HepG2 (cell line): ENCODE results near the gene CHST3. TPM values are rescaled to one million over a fixed set of nuclear protein-coding genes. Genes with fewer than 3 reads are reported as not detected.

Experiments
- ATAC-seq: fragments of 200-7000 bp; cut with Tn5 transposase; 3 replicates; pipeline ENCODE4 v1.9.1; 2020; ENCODE audit warnings: mild to moderate bottlenecking, moderate library complexity
- BruUV-seq: library from RNA; stranded (reverse); fragments of 400-500 nt; replicated peaks from 2 replicates; lab custom pipeline; 2021; lab: Mats Ljungman, UMichigan
- CTCF ChIA-PET: fragments of 300-600 bp; formaldehyde crosslinking; extraction: SDS; loops from one replicate; lab custom pipeline; 2021; ENCODE audit warnings: low total read pairs, inconsistent platforms, low intra/inter-chr PET ratio; lab: Yijun Ruan, JAX
- POLR2A ChIA-PET: fragments of 350-600 bp; sonication (Branson Sonifier 250); formaldehyde crosslinking; loops from one replicate; lab custom pipeline; 2020; ENCODE audit warnings: antibody characterized with exemption, inconsistent platforms; lab: Yijun Ruan, JAX
- DNase-seq: peaks from one replicate; pipeline ENCODE4 v3.0.0-alpha.2; 2015; ENCODE audit warnings: low spot score
- FAIRE-seq: peaks from 3 replicates; lab custom pipeline; 2011; peaks lifted over from hg19 to GRCh38; lab: Jason Lieb, UNC
- H2AFZ ChIP-seq: one replicate; pipeline ENCODE4 v1.6.1; 2011; ENCODE audit warnings: low read length, inconsistent platforms
- H3K27ac ChIP-seq: fragments of 300-600 bp; 3 replicates; pipeline ENCODE4 v1.8.0; 2011; ENCODE audit warnings: mixed run types, mild to moderate bottlenecking, mixed read lengths, low read length, inconsistent platforms; ENCODE audit not compliant: insufficient read depth; ENCODE audit errors: extremely low read length
- H3K27me3 ChIP-seq, 2 experiments: fragments of 200-600 bp in 1 of 2; 2 replicates in 1 of 2; 3 replicates in 1 of 2; pipeline versions ENCODE4 v1.6.0 to v1.8.0; 2011; ENCODE audit warnings: low read length in 2 of 2, mild to moderate bottlenecking in 2 of 2, moderate library complexity in 2 of 2, inconsistent platforms in 1 of 2; ENCODE audit not compliant: insufficient read depth in 2 of 2, control insufficient read depth in 1 of 2
- H3K36me3 ChIP-seq, 2 experiments: fragments of 200-600 bp in 1 of 2; replicated peaks in 1 of 2; 2 replicates in 1 of 2; 3 replicates in 1 of 2; pipeline versions ENCODE4 v1.5.1 to v1.8.0; 2011; ENCODE audit warnings: low read length in 2 of 2, inconsistent platforms in 1 of 2; ENCODE audit not compliant: insufficient read depth in 2 of 2, control insufficient read depth in 1 of 2
- H3K4me1 ChIP-seq: 2 replicates; pipeline ENCODE4 v1.5.1; 2012; ENCODE audit warnings: low read length, inconsistent platforms; ENCODE audit not compliant: insufficient read depth
- H3K4me2 ChIP-seq: 2 replicates; pipeline ENCODE4 v1.6.0; 2011; ENCODE audit warnings: low read depth, low read length, inconsistent platforms
- H3K4me3 ChIP-seq, 3 experiments: fragments of 200-600 bp in 1 of 3; sonication (generic), shearing (Covaris generic) in 1 of 3; replicated peaks in 1 of 3; 2 replicates each; pipeline ENCODE4 v1.5.1; 2011 to 2016; ENCODE audit warnings: low read length in 3 of 3, inconsistent platforms in 2 of 3, low read depth in 2 of 3, mild to moderate bottlenecking in 2 of 3, control low read depth in 1 of 3, mixed read lengths in 1 of 3; ENCODE audit not compliant: insufficient read depth in 1 of 3
- H3K79me2 ChIP-seq: one replicate; pipeline ENCODE4 v1.6.1; 2011; ENCODE audit warnings: low read length, inconsistent platforms; ENCODE audit not compliant: insufficient read depth
- H3K9ac ChIP-seq: 2 replicates; pipeline ENCODE4 v1.6.0; 2011; ENCODE audit warnings: mild to moderate bottlenecking, low read depth, low read length, inconsistent platforms; ENCODE audit not compliant: insufficient read depth
- H3K9me3 ChIP-seq: 2 replicates; pipeline ENCODE4 v1.5.1; 2012; ENCODE audit warnings: mild to moderate bottlenecking, low read length
- H4K20me1 ChIP-seq: 2 replicates; pipeline ENCODE4 v1.6.0; 2011; ENCODE audit warnings: inconsistent platforms, mild to moderate bottlenecking, low read length, moderate library complexity; ENCODE audit not compliant: insufficient read depth
- HNRNPH1 ChIP-seq: fragments of 200-400 bp; formaldehyde crosslinking; optimal IDR thresholded peaks from 2 replicates; pipeline ENCODE3; 2017; ENCODE audit warnings: mild to moderate bottlenecking, low read depth, low read length
- TIGD3 ChIP-seq: sonication (generic); formaldehyde crosslinking; IDR thresholded peaks from 2 replicates; pipeline ENCODE4 v1.5.1; 2020; ENCODE audit warnings: mild to moderate bottlenecking, missing genetic modification reagents, borderline replicate concordance
- ZMYM4 ChIP-seq: sonication (generic); formaldehyde crosslinking; IDR thresholded peaks from 2 replicates; pipeline ENCODE4 v1.8.1; 2023; ENCODE audit warnings: mild to moderate bottlenecking, missing genetic modification reagents
- ZNF274 ChIP-seq: sonication (generic); formaldehyde crosslinking; IDR thresholded peaks from 2 replicates; pipeline ENCODE4 v1.5.1; 2020; ENCODE audit warnings: mild to moderate bottlenecking, missing genetic modification reagents
- ZNF572 ChIP-seq: sonication (generic); formaldehyde crosslinking; IDR thresholded peaks from 2 replicates; pipeline ENCODE4 v1.5.1; 2020; ENCODE audit warnings: mild to moderate bottlenecking, missing genetic modification reagents
- WGBS: methylation state at CpG from one replicate; pipeline ENCODE4 v1.1.6; 2017; ENCODE audit warnings: low lambda C conversion rate; 5-methylcytosine and 5-hydroxymethylcytosine counted together
- in situ Hi-C: cut with HindIII; loops from 2 replicates; pipeline ENCODE4 v1.10.0; 2017; ENCODE audit warnings: low pct_unique_long_range_greater_than_20kb; ENCODE audit not compliant: extremely low pct_ligation_motif_present
- intact Hi-C: fragments of 100-400 bp; cut with micrococcal nuclease; formaldehyde crosslinking; loops from one replicate; pipeline ENCODE4 v1.10.0; 2022; ENCODE audit not compliant: unreplicated experiment
- polyA plus RNA-seq, 8 experiments: library from polyadenylated mRNA; depleted of rRNA in 3 of 8; stranded (reverse) in 7 of 8; unstranded in 1 of 8; fragments of >200 nt; fragmentation: Illumina TruSeq in 4 of 8; extraction: Trizol in 4 of 8; gene quantifications; 2 replicates each; pipeline versions ENCODE4 v1.2.1 to v1.2.3, GENCODE V29; 2011 to 2016; ENCODE audit warnings: low read depth in 4 of 8, missing spikeins in 1 of 8, mixed read lengths in 1 of 8; ENCODE audit not compliant: insufficient read depth in 1 of 8
- total RNA-seq, 5 experiments: library from RNA; depleted of rRNA; stranded (reverse); fragments of >200 nt; fragmentation: Illumina TruSeq; extraction: Trizol; gene quantifications; 2 replicates each; pipeline ENCODE4 v1.2.3, GENCODE V29; 2016; ENCODE audit warnings: low read depth in 1 of 5

CHST3 gene
- total and polyA plus RNA-seq, 2 of the 13 experiments (the other 11 are each of a cell fraction or from before 2014, with no cell fraction given) = 7.2 to 18.7 TPM

DNA sequence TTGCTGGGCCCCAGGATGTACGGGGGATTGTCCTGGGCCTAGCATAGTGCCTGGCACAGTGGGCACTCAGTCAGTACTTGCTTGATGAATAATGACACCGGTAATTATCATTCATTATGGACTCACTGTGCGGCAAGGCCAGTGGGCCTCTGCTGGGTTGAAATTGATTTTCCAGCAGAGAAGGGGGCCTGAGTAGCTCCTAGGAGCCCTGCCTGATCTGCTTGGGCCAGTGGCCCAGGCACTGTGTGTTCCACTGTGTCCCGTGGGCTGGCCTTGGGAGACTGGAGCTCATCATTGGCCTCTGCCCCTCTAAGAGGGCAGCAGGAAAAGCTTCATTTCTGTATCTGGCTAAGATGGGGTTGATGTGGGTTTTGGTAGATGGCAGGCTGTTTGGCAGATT is 1.4 kb downstream of the CHST3 start:
- 0% methylated on average over 3 of the region's 4 CpGs for whole genome bisulfite sequencing
- Histone ChIP-seq H3K4me3 (peak overlapping the region; percentile 78 to 95 (median 89)), H3K4me2 (peak overlapping the region; percentile 96), H3K9ac (peak overlapping the region; percentile 85), H3K36me3 (peaks cover 0 to 1% of the 10 kb centered on the region in 2 experiments; a peak in 1 of 5 replicates), H4K20me1 (no peaks in the 10 kb centered on the region; the same call in 1 of the 2 replicates), H3K79me2 (peaks cover 62% of the 10 kb centered on the region), H2AFZ (no peak overlapping the region), H3K4me1 (peaks cover 68% of the 10 kb centered on the region), H3K27ac (peak overlapping the region; percentile 86), H3K9me3 (no peaks in the 10 kb centered on the region), H3K27me3 (peaks cover 0 to 4% of the 10 kb centered on the region in 2 experiments; a peak in 1 of 5 replicates)
- intact Hi-C loops (loop anchor here (2.0 kb wide), 1 partner anchor 15 kb away; no protein-coding TSS in a partner anchor), in situ Hi-C loops (loop anchor here (5.0 to 10.0 kb wide), 2 partner anchors 82 to 369 kb away; no protein-coding TSS in a partner anchor)
- TF ChIP-seq ZNF572 (0 out of 2 replicates have a peak, but pooled peaks have one; percentile 8), ZMYM4 (0 out of 2 replicates have a peak, but pooled peaks have one; percentile 4), ZNF274 (CRISPR knock-in tag) (no peak), TIGD3 (CRISPR knock-in tag) (peak; percentile 0; the same call in 1 of the 2 replicates), HNRNPH1 (no peak)
- ATAC-seq = no peak
- no peak for DNase-seq
- POLR2A ChIA-PET = interaction anchor here (0.6 to 3.2 kb wide), 5 partner anchors 9 to 355 kb away, joined by 3 to 29 read pairs (median 7); no protein-coding TSS in a partner anchor
- CTCF ChIA-PET = no interaction called here
- BruUV-seq = no TSS peak
- no peak for FAIRE-seq
